RKO (cell line): Measurements from ENCODE around the gene PDXP.

Experiments used
- DNase-seq: peaks from one replicate; pipeline ENCODE4 v3.0.0-alpha.2; 2016; ENCODE audit warnings: low spot score

The PDXP gene

DNA sequence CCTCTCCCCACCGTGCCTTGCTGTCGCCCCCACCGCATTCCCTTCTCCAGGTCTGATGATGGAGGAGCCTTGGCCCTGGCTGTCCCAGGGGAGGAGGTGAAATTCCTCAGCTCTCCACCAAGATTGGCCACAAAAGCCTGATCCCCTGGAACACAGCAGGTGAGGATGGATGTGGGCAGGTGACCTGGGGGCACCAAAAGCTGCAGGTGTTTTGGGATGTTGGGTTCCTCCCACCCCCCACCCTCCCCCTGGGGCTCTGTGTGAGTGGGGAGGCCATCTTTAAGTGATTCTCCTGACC lies 39.0 kb downstream of the PDXP start:
- DNase-seq: no peak

DNA sequence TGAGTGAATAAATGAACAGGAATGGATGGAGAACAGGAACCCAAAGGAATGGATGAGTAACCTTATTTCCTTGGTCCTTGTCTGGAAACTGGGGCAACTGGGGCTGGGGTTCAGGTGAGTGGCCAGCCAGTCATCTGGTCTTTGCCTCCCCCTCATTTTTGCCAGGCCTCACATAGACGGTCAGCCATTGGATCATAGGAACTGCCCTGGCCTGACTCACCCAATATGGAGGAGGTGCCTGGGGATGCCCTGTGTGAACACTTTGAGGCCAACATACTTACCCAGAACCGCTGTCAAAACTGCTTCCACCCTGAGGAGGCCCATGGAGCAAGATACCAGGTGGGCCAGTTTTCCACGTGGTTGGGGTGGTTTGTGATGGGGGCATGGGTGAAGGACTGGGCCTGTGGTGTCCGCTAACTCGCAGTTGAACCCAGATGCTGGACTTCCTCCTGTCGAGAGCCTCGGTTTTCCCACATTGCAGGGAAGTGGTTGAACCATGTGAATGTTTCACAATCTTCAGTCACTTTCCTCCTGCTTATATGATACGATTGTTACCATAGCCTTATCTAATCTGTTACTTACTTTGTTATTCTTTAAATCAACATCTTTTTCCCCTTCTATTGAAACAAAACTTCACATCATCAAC lies 42.7 kb downstream of the PDXP start:
- peak; percentile 29 for DNase-seq

DNA sequence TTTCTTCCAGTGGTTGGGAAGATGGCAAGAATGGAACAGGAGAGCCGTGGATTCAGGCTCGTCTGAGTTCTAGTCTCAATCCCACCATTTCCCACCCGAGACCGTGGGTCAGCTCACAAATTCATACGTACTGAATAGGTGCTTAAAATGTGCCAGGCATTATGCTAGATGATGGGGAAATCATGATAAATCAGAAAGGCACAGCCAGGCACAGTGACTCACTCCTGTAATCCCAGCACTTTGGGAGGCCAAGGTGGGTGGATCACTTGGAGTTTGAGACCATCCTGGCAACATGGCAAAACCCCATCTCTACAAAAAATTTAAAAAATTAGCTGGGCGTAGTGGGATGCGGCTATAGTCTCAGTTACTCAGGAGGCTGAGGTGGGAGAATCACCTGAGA lies 45.4 kb downstream of the PDXP start:
- DNase-seq: no peak

DNA sequence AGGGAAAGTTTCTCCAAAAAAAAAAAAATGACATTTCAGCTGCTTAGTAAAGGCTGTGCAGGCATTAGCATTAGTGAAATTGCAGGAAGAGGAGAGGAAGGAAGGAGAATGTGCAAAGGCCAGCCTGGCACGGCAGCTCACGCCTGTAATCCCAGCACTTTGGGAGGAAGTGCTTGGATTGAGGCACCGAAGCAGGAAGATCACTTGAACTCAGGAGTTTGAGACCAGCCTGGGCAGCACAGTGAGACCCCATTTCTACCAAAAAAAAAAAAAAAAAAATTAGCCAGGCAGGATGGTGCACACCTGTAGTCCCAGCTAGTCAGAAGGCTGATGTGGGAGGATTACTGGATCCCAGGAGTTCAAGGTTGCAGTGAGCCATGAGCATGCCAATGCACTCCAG lies 46.1 kb downstream of the PDXP start:
- no peak for DNase-seq

DNA sequence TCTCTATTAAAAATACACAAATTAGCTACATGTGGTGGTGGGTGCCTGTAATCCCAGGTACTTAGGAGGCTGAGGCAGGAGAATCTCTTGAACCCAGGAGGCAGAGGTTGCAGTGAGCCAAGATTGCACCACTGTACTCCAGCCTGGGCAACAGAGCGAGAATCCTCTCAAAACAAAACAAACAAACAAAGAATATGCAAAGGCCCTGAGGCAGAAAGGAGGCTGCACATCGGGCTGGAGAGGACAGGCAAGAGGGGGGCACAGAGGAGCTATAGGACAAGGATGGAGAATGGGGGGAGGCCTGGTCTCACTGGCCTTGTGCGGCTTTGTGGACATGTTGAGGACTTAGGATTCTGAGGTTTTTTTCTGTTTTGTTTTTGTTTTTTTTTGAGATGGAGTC lies 46.7 kb downstream of the PDXP start:
- no peak for DNase-seq

DNA sequence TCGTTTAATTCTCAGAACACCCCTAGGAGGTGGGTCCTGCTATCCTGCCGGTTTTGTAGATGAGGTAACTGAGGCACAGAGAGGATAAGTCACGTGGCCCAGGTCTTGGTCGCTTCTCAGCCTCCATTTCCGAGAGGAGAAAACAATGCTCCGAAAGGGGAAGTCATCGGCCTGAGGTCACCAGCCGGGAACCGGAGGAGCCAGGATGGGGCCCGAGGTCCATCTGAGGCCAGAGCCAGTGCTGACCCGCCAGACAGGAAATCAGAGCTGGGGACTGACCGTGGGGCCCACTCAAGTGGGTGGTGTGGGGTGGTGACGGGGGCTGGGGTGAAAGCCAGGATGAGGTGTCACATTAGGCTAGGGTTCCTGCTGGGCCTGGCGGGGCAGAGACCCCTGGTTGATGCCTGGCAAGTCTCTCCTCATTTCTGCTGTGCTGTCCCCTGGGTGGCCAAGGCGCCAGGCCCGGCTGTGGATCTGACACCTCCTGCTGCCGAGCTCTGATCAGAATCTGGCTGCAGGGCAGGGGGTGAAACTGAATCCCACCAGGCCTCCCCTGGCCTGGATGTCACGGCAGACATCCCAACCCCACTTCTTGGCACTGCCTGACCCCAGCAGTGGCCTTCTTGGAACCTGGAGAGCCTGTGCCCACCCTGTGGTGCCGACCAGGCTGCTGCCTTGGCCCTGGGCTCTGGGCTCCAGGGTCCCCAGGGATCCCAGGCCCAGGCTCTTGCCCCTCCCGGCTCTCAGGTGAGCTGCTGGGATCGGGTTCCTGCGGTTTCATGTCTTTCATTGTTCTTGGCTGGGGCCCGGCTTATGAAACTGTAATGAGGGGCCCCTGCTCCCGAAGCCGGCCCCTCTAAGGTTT lies 50.3 kb downstream of the PDXP start:
- DNase-seq: no peak

DNA sequence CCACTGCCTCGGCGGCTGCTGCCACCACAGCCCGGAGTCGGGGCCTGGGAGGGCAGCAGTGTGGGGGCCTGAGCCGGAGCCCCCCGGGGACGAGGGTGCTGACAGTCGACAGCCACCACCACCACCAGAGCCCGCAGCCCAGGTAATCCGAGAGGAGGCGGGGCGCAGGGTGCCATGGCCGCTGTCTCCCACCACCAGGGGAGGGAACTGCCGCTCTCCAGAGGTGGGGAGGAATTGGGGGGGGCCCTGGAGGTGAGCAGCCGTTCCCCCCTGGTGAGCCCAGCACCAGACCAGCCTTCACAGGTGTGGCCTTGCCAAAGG lies 50.9 kb downstream of the PDXP start:
- DNase-seq: no peak

DNA sequence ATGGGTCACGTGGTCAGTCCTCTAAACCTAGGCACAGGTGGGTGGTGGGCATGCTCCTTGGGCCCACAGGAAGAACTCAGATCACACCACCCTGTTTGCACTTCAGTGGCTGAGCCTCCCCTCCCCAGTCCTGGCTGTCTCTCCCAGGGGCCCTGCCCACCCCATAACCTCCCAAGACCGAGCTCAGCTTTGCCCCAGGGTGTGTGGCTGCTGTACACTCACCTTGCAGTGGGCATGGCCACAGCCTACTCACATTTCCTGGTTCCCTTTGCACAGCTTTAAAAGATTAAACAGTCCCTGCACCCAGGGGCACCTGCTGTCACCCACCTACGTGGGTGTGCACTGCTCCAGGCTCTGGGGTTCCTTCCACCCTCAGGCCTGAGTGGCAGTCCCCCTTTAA lies 52.2 kb downstream of the PDXP start:
- no peak for DNase-seq

DNA sequence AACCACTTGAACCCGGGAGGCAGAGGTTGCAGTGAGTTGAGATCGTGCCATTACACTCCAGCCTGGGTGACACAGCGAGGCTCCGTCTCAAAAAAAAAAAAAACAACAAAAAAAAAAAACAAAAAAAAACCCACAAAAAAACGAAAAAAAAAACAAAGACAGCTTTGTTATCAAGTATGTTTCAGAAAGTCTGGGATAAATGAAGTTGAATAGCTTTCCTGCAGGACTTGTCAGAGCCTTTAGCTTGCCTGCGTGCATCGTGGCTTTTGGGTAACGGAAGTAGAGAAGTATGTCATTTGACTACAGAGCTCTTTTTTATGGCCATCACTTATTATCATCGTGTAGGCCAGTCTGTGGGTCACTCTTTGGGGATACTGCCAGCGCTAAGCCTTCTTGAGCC lies 53.0 kb downstream of the PDXP start:
- DNase-seq: no peak

DNA sequence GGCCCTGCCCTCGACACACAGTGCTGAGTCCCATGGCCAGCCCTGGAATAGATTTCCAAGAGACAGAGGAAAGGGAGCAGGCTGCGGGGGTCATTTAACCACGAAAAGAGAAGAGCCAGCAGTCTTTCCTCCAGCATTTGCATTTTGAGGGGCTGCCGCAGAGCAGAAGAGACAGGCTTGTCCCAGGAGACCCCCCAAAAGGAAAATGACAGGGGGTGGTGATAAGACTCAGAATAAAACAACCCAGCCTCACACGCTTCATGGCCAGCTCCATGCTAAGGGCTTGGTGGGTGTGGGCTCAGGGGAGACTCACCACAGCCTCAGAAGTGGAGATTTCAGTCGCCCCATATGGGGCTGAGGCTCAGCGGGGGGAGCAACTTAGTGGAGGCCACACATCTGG lies 55.2 kb downstream of the PDXP start:
- no peak for DNase-seq

DNA sequence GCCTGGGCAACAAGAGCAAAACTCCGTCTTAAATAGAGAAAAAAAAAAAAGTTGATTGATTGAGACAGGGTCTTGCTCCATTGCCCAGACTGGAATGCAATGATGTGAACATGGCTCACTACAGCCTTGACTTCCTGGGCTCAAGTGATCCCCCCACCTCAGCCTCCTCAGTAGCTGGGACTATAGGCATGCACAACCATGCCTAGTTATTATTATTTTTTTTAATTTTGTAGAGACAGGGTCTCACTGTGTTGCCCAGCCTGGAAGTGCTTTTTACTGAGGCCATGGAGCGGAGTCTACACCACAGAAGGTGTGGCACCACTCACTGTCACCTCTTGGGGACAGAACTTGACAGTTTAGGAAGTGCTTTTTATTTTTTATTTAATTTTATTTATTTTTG lies 56.1 kb downstream of the PDXP start:
- DNase-seq: no peak

DNA sequence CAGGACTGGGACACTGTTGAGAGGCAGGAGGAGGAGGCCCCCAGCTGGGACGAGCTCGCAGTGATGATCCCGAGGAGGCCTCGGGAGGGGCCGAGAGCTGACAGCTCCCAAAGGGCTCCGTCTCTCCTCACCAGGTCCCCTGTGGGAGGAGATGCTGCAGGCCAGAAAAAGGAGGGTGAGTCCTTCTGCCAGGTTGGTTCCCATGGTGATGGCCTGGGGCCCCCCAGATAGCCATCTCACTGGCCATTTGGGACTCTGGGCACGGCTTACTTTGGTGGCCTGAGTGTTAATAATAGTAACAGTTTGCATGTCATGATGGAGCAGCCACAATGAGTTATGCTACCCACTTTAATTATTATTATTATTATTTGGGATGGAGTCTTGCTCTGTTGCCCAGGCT lies 57.2 kb downstream of the PDXP start:
- DNase-seq: no peak
